ENCODE results near the gene DHFR2.

DNA sequence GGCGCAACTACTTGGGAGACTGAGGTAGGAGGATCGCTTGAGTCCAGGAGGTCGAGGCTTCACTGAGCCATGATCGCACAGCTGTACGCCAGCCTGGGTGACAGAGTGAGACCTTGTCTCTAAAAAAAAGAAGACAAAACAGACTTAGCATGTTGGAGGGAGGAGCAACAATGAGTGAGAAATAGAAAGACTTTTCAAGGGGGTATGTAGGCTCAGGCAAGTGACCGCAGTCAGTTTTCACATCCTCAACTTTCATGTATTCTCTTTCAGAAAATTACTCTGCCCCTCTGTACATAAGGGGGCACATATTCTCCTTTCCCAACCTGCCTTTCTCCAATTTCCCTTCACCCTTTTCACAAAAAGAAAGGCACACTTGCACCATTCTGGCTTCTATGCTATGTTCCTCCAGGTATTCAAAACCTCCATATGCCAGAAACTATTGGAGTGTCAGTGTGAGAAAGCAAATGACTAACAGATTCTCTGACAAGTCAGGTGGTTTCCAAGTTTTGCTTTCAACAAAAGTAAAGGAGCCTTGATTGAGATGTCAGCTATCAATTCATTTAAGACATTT, 7.7 kb upstream of the DHFR2 start:
- TF ChIP-seq EZH2 (IDR thresholded peaks at IDR 0.05; ENCODE audit: borderline replicate concordance, insufficient read depth, low read depth, low read length, poor library complexity, severe bottlenecking): no peak
- TF ChIP-seq, protein P1, sequence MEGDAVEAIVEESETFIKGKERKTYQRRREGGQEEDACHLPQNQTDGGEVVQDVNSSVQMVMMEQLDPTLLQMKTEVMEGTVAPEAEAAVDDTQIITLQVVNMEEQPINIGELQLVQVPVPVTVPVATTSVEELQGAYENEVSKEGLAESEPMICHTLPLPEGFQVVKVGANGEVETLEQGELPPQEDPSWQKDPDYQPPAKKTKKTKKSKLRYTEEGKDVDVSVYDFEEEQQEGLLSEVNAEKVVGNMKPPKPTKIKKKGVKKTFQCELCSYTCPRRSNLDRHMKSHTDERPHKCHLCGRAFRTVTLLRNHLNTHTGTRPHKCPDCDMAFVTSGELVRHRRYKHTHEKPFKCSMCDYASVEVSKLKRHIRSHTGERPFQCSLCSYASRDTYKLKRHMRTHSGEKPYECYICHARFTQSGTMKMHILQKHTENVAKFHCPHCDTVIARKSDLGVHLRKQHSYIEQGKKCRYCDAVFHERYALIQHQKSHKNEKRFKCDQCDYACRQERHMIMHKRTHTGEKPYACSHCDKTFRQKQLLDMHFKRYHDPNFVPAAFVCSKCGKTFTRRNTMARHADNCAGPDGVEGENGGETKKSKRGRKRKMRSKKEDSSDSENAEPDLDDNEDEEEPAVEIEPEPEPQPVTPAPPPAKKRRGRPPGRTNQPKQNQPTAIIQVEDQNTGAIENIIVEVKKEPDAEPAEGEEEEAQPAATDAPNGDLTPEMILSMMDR (IDR thresholded peaks at IDR 0.05): no peak
